T-helper 2 cell treated with Interferon-gamma antibody and Interleukin-4, amounts not matched to agents 5 μg/mL and 100 μg/mL, for 36 hours (primary cell): ENCODE results near the gene BEND2.
"Not testable (repeated sequence)": the region's sequence is repeated elsewhere in the genome, so short reads cannot be mapped to it uniquely, and the experiment has no call there.

Experiments
- DNase-seq: peaks from one replicate; pipeline ENCODE4 v3.0.0; 2021; ENCODE audit warnings: low spot score
- H3K27ac Mint-ChIP-seq: one replicate; pipeline ENCODE4 v1.8.0; 2021; ENCODE audit warnings: mild to moderate bottlenecking, mixed read lengths
- H3K27me3 Mint-ChIP-seq: one replicate; pipeline ENCODE4 v1.8.0; 2021; ENCODE audit warnings: low read depth, mixed read lengths
- H3K36me3 Mint-ChIP-seq: one replicate; pipeline ENCODE4 v1.8.0; 2021; ENCODE audit warnings: low read depth, mixed read lengths
- H3K4me1 Mint-ChIP-seq: one replicate; pipeline ENCODE4 v1.8.0; 2021; ENCODE audit warnings: low read depth, mixed read lengths
- H3K4me3 Mint-ChIP-seq: one replicate; pipeline ENCODE4 v1.8.0; 2022; ENCODE audit warnings: mild to moderate bottlenecking, moderate library complexity, mixed read lengths
- H3K9me3 Mint-ChIP-seq: one replicate; pipeline ENCODE4 v1.8.0; 2021; ENCODE audit warnings: mixed read lengths

The BEND2 gene

GRCh38 chrX:18220786-18221185 lies at the start of gene BEND2:
TSS of gene BEND2 (minus strand) at chrX:18220886. CDS start at chrX:18220750, 136 bp downstream.
- Mint-ChIP-seq H3K27ac (no peak within 1 kb of the TSS), H3K9me3 (no peaks in the 10 kb centered on the region), H3K4me1 (no peaks in the 10 kb centered on the region), H3K27me3 (no peaks in the 10 kb centered on the region), H3K36me3 (no peaks in the 10 kb centered on the region), H3K4me3 (no peak within 1 kb of the TSS)
- no peak for DNase-seq

- Mint-ChIP-seq H3K27ac (no peak overlapping the region), H3K27me3 (no peaks in the 10 kb centered on the region), H3K36me3 (no peaks in the 10 kb centered on the region), H3K4me1 (no peaks in the 10 kb centered on the region), H3K4me3 (no peak overlapping the region), H3K9me3 (no peaks in the 10 kb centered on the region)
- no peak for DNase-seq
Observed at GRCh38 chrX:18255059-18255458, 34.4 kb upstream of the BEND2 start.

- Mint-ChIP-seq H3K36me3 (no peaks in the 10 kb centered on the region), H3K27me3 (no peaks in the 10 kb centered on the region), H3K9me3 (no peaks in the 10 kb centered on the region), H3K4me3 (no peak overlapping the region), H3K27ac (no peak overlapping the region), H3K4me1 (no peaks in the 10 kb centered on the region)
- no peak for DNase-seq
Observed at GRCh38 chrX:18252644-18253359, 32.1 kb upstream of the BEND2 start.

GRCh38 chrX:18229646-18230045 lies 9.0 kb upstream of the BEND2 start:
- H3K9me3 Mint-ChIP-seq, H3K27ac Mint-ChIP-seq, H3K36me3 Mint-ChIP-seq, H3K4me1 Mint-ChIP-seq, H3K4me3 Mint-ChIP-seq, H3K27me3 Mint-ChIP-seq, DNase-seq: not testable (repeated sequence)

- no peaks in the 10 kb centered on the region for H3K27me3 Mint-ChIP-seq
- H3K4me1 Mint-ChIP-seq: no peaks in the 10 kb centered on the region
- no peak overlapping the region for H3K27ac Mint-ChIP-seq
- no peaks in the 10 kb centered on the region for H3K9me3 Mint-ChIP-seq
- H3K36me3 Mint-ChIP-seq: no peaks in the 10 kb centered on the region
- H3K4me3 Mint-ChIP-seq: no peak overlapping the region
- DNase-seq: no peak
Observed at GRCh38 chrX:18228069-18228468, 7.4 kb upstream of the BEND2 start.

GRCh38 chrX:18227458-18227857 lies 6.8 kb upstream of the BEND2 start:
- Mint-ChIP-seq H3K27ac (no peak overlapping the region), H3K9me3 (no peaks in the 10 kb centered on the region), H3K4me3 (no peak overlapping the region), H3K27me3 (no peaks in the 10 kb centered on the region), H3K36me3 (no peaks in the 10 kb centered on the region), H3K4me1 (no peaks in the 10 kb centered on the region)
- DNase-seq: no peak

GRCh38 chrX:18210470-18210869 lies 10.2 kb downstream of the BEND2 start:
- no peaks in the 10 kb centered on the region for H3K9me3 Mint-ChIP-seq
- peaks cover 2% of the 10 kb centered on the region for H3K27me3 Mint-ChIP-seq

GRCh38 chrX:18206657-18207056 lies 14.0 kb downstream of the BEND2 start:
- Mint-ChIP-seq H3K9me3 (no peaks in the 10 kb centered on the region), H3K36me3 (no peaks in the 10 kb centered on the region), H3K27ac (no peak overlapping the region), H3K27me3 (no peaks in the 10 kb centered on the region), H3K4me1 (no peaks in the 10 kb centered on the region), H3K4me3 (no peak overlapping the region)
- no peak for DNase-seq

More at GRCh38 chrX:18210470-18210869, 10.2 kb downstream of the BEND2 start:
- Mint-ChIP-seq H3K27ac (no peak overlapping the region), H3K36me3 (no peaks in the 10 kb centered on the region), H3K4me3 (no peak overlapping the region), H3K4me1 (no peaks in the 10 kb centered on the region)
- DNase-seq: no peak

- no peaks in the 10 kb centered on the region for H3K4me1 Mint-ChIP-seq
- no peak for DNase-seq
- no peaks in the 10 kb centered on the region for H3K36me3 Mint-ChIP-seq
- H3K27ac Mint-ChIP-seq: no peak overlapping the region
- no peaks in the 10 kb centered on the region for H3K27me3 Mint-ChIP-seq
- no peak overlapping the region for H3K4me3 Mint-ChIP-seq
- no peaks in the 10 kb centered on the region for H3K9me3 Mint-ChIP-seq
Observed at GRCh38 chrX:18203631-18204030, 17.1 kb downstream of the BEND2 start.

- no peak overlapping the region for H3K27ac Mint-ChIP-seq
- no peak for DNase-seq
- H3K36me3 Mint-ChIP-seq: no peaks in the 10 kb centered on the region
- H3K9me3 Mint-ChIP-seq: no peaks in the 10 kb centered on the region
- H3K27me3 Mint-ChIP-seq: peaks cover 3% of the 10 kb centered on the region
- no peaks in the 10 kb centered on the region for H3K4me1 Mint-ChIP-seq
- no peak overlapping the region for H3K4me3 Mint-ChIP-seq
Observed at GRCh38 chrX:18194688-18195087, 26.0 kb downstream of the BEND2 start.

- H3K4me1 Mint-ChIP-seq: no peaks in the 10 kb centered on the region
Observed at GRCh38 chrX:18179446-18179845, 41.2 kb downstream of the BEND2 start.

GRCh38 chrX:18174971-18175370 lies 45.7 kb downstream of the BEND2 start:
- no peak for DNase-seq
- H3K27me3 Mint-ChIP-seq: no peaks in the 10 kb centered on the region
- no peak overlapping the region for H3K27ac Mint-ChIP-seq
- H3K4me3 Mint-ChIP-seq: no peak overlapping the region
- H3K4me1 Mint-ChIP-seq: no peaks in the 10 kb centered on the region
- H3K36me3 Mint-ChIP-seq: no peaks in the 10 kb centered on the region
- H3K9me3 Mint-ChIP-seq: no peaks in the 10 kb centered on the region

More at GRCh38 chrX:18179446-18179845, 41.2 kb downstream of the BEND2 start:
- H3K36me3 Mint-ChIP-seq: no peaks in the 10 kb centered on the region
- no peaks in the 10 kb centered on the region for H3K27me3 Mint-ChIP-seq
- no peaks in the 10 kb centered on the region for H3K9me3 Mint-ChIP-seq
- DNase-seq: no peak
- no peak overlapping the region for H3K4me3 Mint-ChIP-seq
- no peak overlapping the region for H3K27ac Mint-ChIP-seq

GRCh38 chrX:18174209-18174608 lies 46.5 kb downstream of the BEND2 start:
- Mint-ChIP-seq H3K27ac (no peak overlapping the region), H3K9me3 (no peaks in the 10 kb centered on the region), H3K27me3 (no peaks in the 10 kb centered on the region), H3K36me3 (no peaks in the 10 kb centered on the region), H3K4me3 (no peak overlapping the region), H3K4me1 (no peaks in the 10 kb centered on the region)
- no peak for DNase-seq

- Mint-ChIP-seq H3K9me3 (no peaks in the 10 kb centered on the region), H3K36me3 (no peaks in the 10 kb centered on the region), H3K27ac (no peak overlapping the region), H3K27me3 (no peaks in the 10 kb centered on the region), H3K4me1 (no peaks in the 10 kb centered on the region), H3K4me3 (no peak overlapping the region)
- DNase-seq: no peak
Observed at GRCh38 chrX:18173494-18174180, 47.0 kb downstream of the BEND2 start.
